GM12891 (cell line): ENCODE measurements around the gene AGO4.

Source experiments
- POLR2A ChIP-seq: IDR thresholded peaks from 2 replicates; pipeline ENCODE4 v1.6.1; 2011; ENCODE audit warnings: low read depth, low read length, control low read depth
- TAF1 ChIP-seq: IDR thresholded peaks from 2 replicates; pipeline ENCODE4 v1.6.1; 2011; ENCODE audit warnings: low read depth, low read length, control low read depth

- no peak for TF ChIP-seq POLR2A
- TF ChIP-seq TAF1: no peak
Measured at GRCh38 chr1:35773711-35774110, 34.1 kb upstream of the AGO4 start.
